RWPE2 (cell line): ENCODE measurements around the gene SGMS2.

Experiments used
- ATAC-seq: fragments of 200-7000 bp; cut with Tn5 transposase; 3 replicates; pipeline ENCODE4 v1.9.1; 2021; ENCODE audit warnings: low read depth
- DNase-seq: peaks from one replicate; pipeline ENCODE4 v3.0.0-alpha.2; 2020; ENCODE audit warnings: low spot score
- H3K27ac ChIP-seq: fragments of 450-650 bp; 2 replicates; pipeline ENCODE4 v1.5.1; 2017; ENCODE audit warnings: mild to moderate bottlenecking; ENCODE audit not compliant: poor library complexity, severe bottlenecking
- H3K27me3 ChIP-seq: fragments of 250-450 bp; sonication (Bioruptor Pico); 2 replicates; pipeline ENCODE4 v1.5.1; 2021; ENCODE audit warnings: mild to moderate bottlenecking, moderate library complexity; ENCODE audit not compliant: insufficient read depth, poor library complexity, severe bottlenecking
- H3K36me3 ChIP-seq: fragments of 250-450 bp; sonication (Bioruptor Pico); 2 replicates; pipeline ENCODE4 v1.5.1; 2020; ENCODE audit warnings: low read depth, mild to moderate bottlenecking, moderate library complexity
- H3K4me1 ChIP-seq: fragments of 250-450 bp; sonication (Bioruptor Pico); 2 replicates; pipeline ENCODE4 v1.5.1; 2021; ENCODE audit warnings: mild to moderate bottlenecking, moderate library complexity; ENCODE audit not compliant: insufficient read depth, poor library complexity, severe bottlenecking
- H3K4me3 ChIP-seq: fragments of 250-450 bp; sonication (Bioruptor Pico); 2 replicates; pipeline ENCODE4 v1.5.1; 2021; ENCODE audit warnings: mild to moderate bottlenecking, moderate library complexity; ENCODE audit not compliant: severe bottlenecking
- H3K9me3 ChIP-seq: fragments of 250-450 bp; sonication (Bioruptor Pico); 2 replicates; pipeline ENCODE4 v1.5.1; 2021; ENCODE audit warnings: mild to moderate bottlenecking, moderate library complexity; ENCODE audit not compliant: severe bottlenecking
- CTCF ChIP-seq: fragments of 450-650 bp; IDR thresholded peaks from one replicate; pipeline ENCODE4 v1.5.1; 2017; ENCODE audit warnings: mild to moderate bottlenecking, moderate library complexity; ENCODE audit not compliant: poor library complexity, severe bottlenecking

SGMS2 gene

GRCh38 chr4:107857741-107858140 is 33.0 kb downstream of the SGMS2 start:
- H3K27me3 ChIP-seq, result no peaks in the 10 kb centered on the region
- no peak for TF ChIP-seq CTCF
- H3K4me3 ChIP-seq, result no peak overlapping the region
- H3K4me1 ChIP-seq, result peaks cover 44% of the 10 kb centered on the region
- ATAC-seq, result no peak
- no peak overlapping the region for H3K27ac ChIP-seq
- H3K36me3 ChIP-seq, result peaks cover 5% of the 10 kb centered on the region; the same call in 1 of the 2 replicates
- H3K9me3 ChIP-seq, result no peaks in the 10 kb centered on the region
- no peak for DNase-seq

- no peak overlapping the region for H3K4me3 ChIP-seq
- no peak overlapping the region for H3K27ac ChIP-seq
- no peaks in the 10 kb centered on the region for H3K9me3 ChIP-seq
- H3K36me3 ChIP-seq, result peaks cover 5% of the 10 kb centered on the region; the same call in 1 of the 2 replicates
- DNase-seq (no peak), ATAC-seq (no peak)
- H3K4me1 ChIP-seq, result peaks cover 44% of the 10 kb centered on the region
- no peak for TF ChIP-seq CTCF
- H3K27me3 ChIP-seq, result no peaks in the 10 kb centered on the region
Measured at GRCh38 chr4:107858158-107858742, 33.5 kb downstream of the SGMS2 start.

GRCh38 chr4:107862658-107863057 is 37.9 kb downstream of the SGMS2 start:
- ATAC-seq, result peak; percentile 90
- TF ChIP-seq CTCF, result no peak
- Histone ChIP-seq H3K9me3 (no peaks in the 10 kb centered on the region), H3K27ac (peak overlapping the region; percentile 82), H3K36me3 (peaks cover 5% of the 10 kb centered on the region; the same call in 1 of the 2 replicates), H3K4me3 (no peak overlapping the region), H3K4me1 (peaks cover 29% of the 10 kb centered on the region), H3K27me3 (no peaks in the 10 kb centered on the region)
- DNase-seq, result peak; percentile 78

- DNase-seq (no peak), ATAC-seq (peak; percentile 2; the same call in 1 of the 3 replicates)
- Histone ChIP-seq H3K27ac (peak overlapping the region; percentile 82), H3K36me3 (peaks cover 5% of the 10 kb centered on the region; the same call in 1 of the 2 replicates), H3K9me3 (no peaks in the 10 kb centered on the region), H3K4me3 (no peak overlapping the region), H3K27me3 (no peaks in the 10 kb centered on the region), H3K4me1 (peaks cover 29% of the 10 kb centered on the region)
- TF ChIP-seq CTCF, result no peak
Measured at GRCh38 chr4:107863416-107863815, 38.7 kb downstream of the SGMS2 start.

GRCh38 chr4:107863850-107864371 is 39.2 kb downstream of the SGMS2 start:
- ATAC-seq (peak; percentile 74), DNase-seq (peak; percentile 71)
- Histone ChIP-seq H3K27ac (peak overlapping the region; percentile 82), H3K9me3 (no peaks in the 10 kb centered on the region), H3K4me3 (no peak overlapping the region), H3K27me3 (no peaks in the 10 kb centered on the region), H3K4me1 (peaks cover 29% of the 10 kb centered on the region), H3K36me3 (0 out of 2 replicates have a peak, but pooled peaks cover 5% of the 10 kb centered on the region)
- TF ChIP-seq CTCF, result no peak
